Upper lobe of left lung (tissue), 6 donors: ENCODE results near the gene PSMA6. TPM values are rescaled to one million over a fixed set of nuclear protein-coding genes. Genes with fewer than 3 reads are reported as not detected.

ENCODE experiments used
- ATAC-seq, 2 donors: fragments of 200-7000 bp; cut with Tn5 transposase; one replicate each; pipeline ENCODE4 v1.9.1; 2022; ENCODE audit warnings: mild to moderate bottlenecking in 2 of 2, moderate library complexity in 2 of 2; ENCODE audit not compliant: low FRiP score in 2 of 2
- DNase-seq, 2 donors: peaks; one replicate each; pipeline ENCODE4 v3.0.0-alpha.2; 2019 to 2020
- H3K27ac ChIP-seq, 4 donors: fragments of 200-600 bp; sonication (generic); one replicate each; pipeline ENCODE4 v1.5.1; 2016 to 2019
- H3K27me3 ChIP-seq, 4 donors: fragments of 200-600 bp; sonication (generic); one replicate each; pipeline ENCODE4 v1.5.1; 2017 to 2019
- H3K36me3 ChIP-seq, 4 donors: fragments of 200-600 bp; sonication (generic); one replicate each; pipeline ENCODE4 v1.5.1; 2016 to 2019
- H3K4me1 ChIP-seq, 4 donors: fragments of 200-600 bp; sonication (generic); one replicate each; pipeline ENCODE4 v1.5.1; 2018 to 2019
- H3K4me3 ChIP-seq, 4 donors: fragments of 200-600 bp; sonication (generic); one replicate each; pipeline ENCODE4 v1.5.1; 2017 to 2019; ENCODE audit warnings: mild to moderate bottlenecking in 2 of 4, moderate library complexity in 1 of 4
- H3K9me3 ChIP-seq, 4 donors: fragments of 200-600 bp; sonication (generic); one replicate each; pipeline ENCODE4 v1.5.1; 2018 to 2019
- CTCF ChIP-seq, 6 experiments: fragments of 450-650 bp in 4 of 6; fragments of 200-600 bp in 2 of 6; sonication (generic) in 2 of 6; IDR thresholded peaks; one replicate each; pipeline ENCODE4 v1.5.1; 2016 to 2019; ENCODE audit warnings: antibody characterized with exemption in 6 of 6
- EP300 ChIP-seq, 4 donors: sonication (generic); formaldehyde crosslinking; IDR thresholded peaks; one replicate each; pipeline ENCODE4 v1.5.1; 2017; ENCODE audit warnings: antibody characterized with exemption in 4 of 4, control low read depth in 2 of 4
- POLR2A ChIP-seq, 4 donors: fragments of 450-650 bp; IDR thresholded peaks; one replicate each; pipeline ENCODE4 v1.5.1; 2016 to 2017; ENCODE audit warnings: antibody characterized with exemption in 4 of 4, mild to moderate bottlenecking in 2 of 4
- POLR2AphosphoS5 ChIP-seq, 2 donors: sonication (generic); formaldehyde crosslinking; IDR thresholded peaks; one replicate each; pipeline ENCODE4 v1.5.1; 2017; ENCODE audit warnings: antibody characterized with exemption in 2 of 2
- WGBS, 2 donors: methylation state at CpG; one replicate each; pipeline ENCODE4 v1.1.5; 2017 to 2018; 5-methylcytosine and 5-hydroxymethylcytosine counted together
- total RNA-seq, 6 donors: library from RNA; depleted of rRNA in 4 of 6; stranded (reverse); fragments of >200 nt in 4 of 6; gene quantifications; one replicate each; pipeline versions ENCODE4 v1.1.0 to v1.2.1, GENCODE V29; 2016 to 2021
- donor health status: DM: no; HTN: no; CAD: no; lungs with moderate emphysema.
- donor health status: DM: no; HTN: yes; CAD: no; lungs with severe emphysema.

The PSMA6 gene
- total RNA-seq, 6 donors from 2014 or later, result 63.9 to 213 (median 162) TPM

GRCh38 chr14:35366056-35366451 is 73.9 kb downstream of the PSMA6 start:
- no peaks in the 10 kb centered on the region for H3K27me3 ChIP-seq
- no peaks in the 10 kb centered on the region for H3K36me3 ChIP-seq
- peaks cover 26 to 50% (median 45%) of the 10 kb centered on the region in 4 donors for H3K4me1 ChIP-seq
- DNase-seq (peak; percentile 44 to 78), ATAC-seq (peak; percentile 2 to 63)
- no peak overlapping the region for H3K4me3 ChIP-seq
- H3K9me3 ChIP-seq, result peaks cover 0 to 4% (median 2%) of the 10 kb centered on the region in 4 donors
- peak overlapping the region; percentile 72 to 87 (median 82) for H3K27ac ChIP-seq
- TF ChIP-seq CTCF (IDR thresholded peaks at IDR 0.05) (no peak), EP300 (IDR thresholded peaks at IDR 0.05) (no peak), POLR2AphosphoS5 (IDR thresholded peaks at IDR 0.05) (peak; percentile 26 to 30), POLR2A (IDR thresholded peaks at IDR 0.05) (peak in 1 of 4 donors; percentile 32)
- 68 to 93% methylated on average over 3 to 12 of the region's 12 CpGs for WGBS, 2 donors

- Histone ChIP-seq H3K36me3 (no peaks in the 10 kb centered on the region), H3K4me3 (no peak overlapping the region), H3K4me1 (peaks cover 26 to 50% (median 45%) of the 10 kb centered on the region in 4 donors), H3K27ac (peak overlapping the region in 3 of 4 donors; percentile 81 to 87 (median 83)), H3K27me3 (no peaks in the 10 kb centered on the region), H3K9me3 (peaks cover 0 to 9% (median 4%) of the 10 kb centered on the region in 4 donors)
- 82 to 97% methylated on average over 6 to 8 of the region's 8 CpGs for WGBS, 2 donors
- peak in 1 of 2 donors; percentile 34 for DNase-seq
- peak in 1 of 2 donors; percentile 2 for ATAC-seq
- TF ChIP-seq POLR2A (IDR thresholded peaks at IDR 0.05) (no peak), EP300 (IDR thresholded peaks at IDR 0.05) (no peak), POLR2AphosphoS5 (IDR thresholded peaks at IDR 0.05) (no peak), CTCF (IDR thresholded peaks at IDR 0.05) (no peak)
These were observed 74.4 kb downstream of the PSMA6 start for GRCh38 chr14:35366521-35366976.

- no peaks in the 10 kb centered on the region for H3K27me3 ChIP-seq
- DNase-seq (peak in 1 of 2 donors; percentile 42), ATAC-seq (no peak)
- 81 to 86% methylated on average over 2 to 5 of the region's 5 CpGs for WGBS, 2 donors
- H3K4me1 ChIP-seq, result peaks cover 26 to 48% (median 45%) of the 10 kb centered on the region in 4 donors
- H3K27ac ChIP-seq, result peak overlapping the region in 3 of 4 donors; percentile 81 to 87 (median 83)
- H3K4me3 ChIP-seq, result no peak overlapping the region
- H3K9me3 ChIP-seq, result peaks cover 0 to 13% (median 4%) of the 10 kb centered on the region in 4 donors
- no peaks in the 10 kb centered on the region for H3K36me3 ChIP-seq
- TF ChIP-seq POLR2AphosphoS5 (IDR thresholded peaks at IDR 0.05) (no peak), POLR2A (IDR thresholded peaks at IDR 0.05) (no peak), EP300 (IDR thresholded peaks at IDR 0.05) (no peak), CTCF (IDR thresholded peaks at IDR 0.05) (no peak)
These were observed 74.8 kb downstream of the PSMA6 start for GRCh38 chr14:35367056-35367372.

Other genes with a start within 250 kb of the PSMA6 start
- 100 to 1,000 TPM in 3 of 6 donors, 10 to 100 TPM in 3; 88.5 to 221 (median 116) TPM for gene FAM177A1, start 246.1 kb upstream of the PSMA6 start, total RNA-seq
- 10 to 100 TPM; 14.6 to 26.2 (median 21.1) TPM for gene PPP2R3C, start 170.4 kb upstream of the PSMA6 start, total RNA-seq
- gene PRORP, start 169.8 kb upstream of the PSMA6 start, total RNA-seq, result 10 to 100 TPM; 19.0 to 43.3 (median 30.2) TPM
- gene NFKBIA, start 112.4 kb downstream of the PSMA6 start, total RNA-seq, result 100 to 1,000 TPM; 292 to 944 (median 610) TPM
- gene INSM2, start 241.8 kb downstream of the PSMA6 start, total RNA-seq, result under 1 TPM in 4 of 6 donors, not detected in 2; 0.14 to 0.39 (median 0.24) TPM